ENCODE data around the gene YTHDF2. TPM values are rescaled to one million over a fixed set of nuclear protein-coding genes. Genes with fewer than 3 reads are reported as not detected.
"Not testable (repeated sequence)": the region's sequence is repeated elsewhere in the genome, so short reads cannot be mapped to it uniquely, and the experiment has no call there.

YTHDF2 gene
- total RNA-seq, 1 experiment from 2014 or later, result 97.3 TPM

- no peak for DNase-seq (ENCODE audit: low read depth, low spot score)
- H3K4me1 ChIP-seq (ENCODE audit: control insufficient read depth, insufficient read depth, low read length), result peaks cover 6% of the 10 kb centered on the region
- no peak overlapping the region for H3K27ac ChIP-seq (ENCODE audit: low read length)
- H3K27me3 ChIP-seq (ENCODE audit: control insufficient read depth, insufficient read depth, low read length), result no peaks in the 10 kb centered on the region
- intact Hi-C loops (cut with micrococcal nuclease; ENCODE audit: unreplicated experiment), result no loop called here
- H3K9me3 ChIP-seq (ENCODE audit: control insufficient read depth, insufficient read depth, low read depth, low read length), result no peaks in the 10 kb centered on the region
- CTCF ChIA-PET, result no interaction called here
- no peak for ATAC-seq
- no TSS peak for BruUV-seq (replicated peaks)
- no peak for TF ChIP-seq REST (IDR thresholded peaks at IDR 0.05; ENCODE audit: insufficient read depth in 1 of 2, low read depth in 2 of 2, low read length in 1 of 2)
- no peak for TF ChIP-seq TCF7L2 (IDR thresholded peaks at IDR 0.05; ENCODE audit: low read depth, low read length)
- no peak for TF ChIP-seq POLR2AphosphoS5 (IDR thresholded peaks at IDR 0.05; ENCODE audit: low read depth, low read length)
- no peak for TF ChIP-seq SIN3A (IDR thresholded peaks at IDR 0.05; ENCODE audit: borderline replicate concordance, insufficient read depth, low read depth, low read length)
- TF ChIP-seq, protein P1, sequence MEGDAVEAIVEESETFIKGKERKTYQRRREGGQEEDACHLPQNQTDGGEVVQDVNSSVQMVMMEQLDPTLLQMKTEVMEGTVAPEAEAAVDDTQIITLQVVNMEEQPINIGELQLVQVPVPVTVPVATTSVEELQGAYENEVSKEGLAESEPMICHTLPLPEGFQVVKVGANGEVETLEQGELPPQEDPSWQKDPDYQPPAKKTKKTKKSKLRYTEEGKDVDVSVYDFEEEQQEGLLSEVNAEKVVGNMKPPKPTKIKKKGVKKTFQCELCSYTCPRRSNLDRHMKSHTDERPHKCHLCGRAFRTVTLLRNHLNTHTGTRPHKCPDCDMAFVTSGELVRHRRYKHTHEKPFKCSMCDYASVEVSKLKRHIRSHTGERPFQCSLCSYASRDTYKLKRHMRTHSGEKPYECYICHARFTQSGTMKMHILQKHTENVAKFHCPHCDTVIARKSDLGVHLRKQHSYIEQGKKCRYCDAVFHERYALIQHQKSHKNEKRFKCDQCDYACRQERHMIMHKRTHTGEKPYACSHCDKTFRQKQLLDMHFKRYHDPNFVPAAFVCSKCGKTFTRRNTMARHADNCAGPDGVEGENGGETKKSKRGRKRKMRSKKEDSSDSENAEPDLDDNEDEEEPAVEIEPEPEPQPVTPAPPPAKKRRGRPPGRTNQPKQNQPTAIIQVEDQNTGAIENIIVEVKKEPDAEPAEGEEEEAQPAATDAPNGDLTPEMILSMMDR (IDR thresholded peaks at IDR 0.05), result no peak
- in situ Hi-C loops (cut with HindIII; ENCODE audit: low pct_unique_long_range_greater_than_20kb, low sequenced_read_pairs), result no loop called here
- H3K36me3 ChIP-seq (ENCODE audit: control insufficient read depth, insufficient read depth, low read length), result no peaks in the 10 kb centered on the region
- H3K4me3 ChIP-seq (ENCODE audit: low read depth in 2 of 2, low read length in 2 of 2), result no peak overlapping the region
- POLR2A ChIA-PET, result interaction anchor here (0.5 to 0.7 kb wide), 2 partner anchors 53 to 390 kb away, joined by 3 read pairs; no protein-coding TSS in a partner anchor
These were observed 55.9 kb downstream of the YTHDF2 start for GRCh38 chr1:28792644-28793121.

GRCh38 chr1:28794582-28794981 is 57.8 kb downstream of the YTHDF2 start:
- H3K4me3 ChIP-seq (ENCODE audit: low read depth in 2 of 2, low read length in 2 of 2); H3K27me3 ChIP-seq (ENCODE audit: control insufficient read depth, insufficient read depth, low read length); H3K27ac ChIP-seq (ENCODE audit: low read length); H3K36me3 ChIP-seq (ENCODE audit: control insufficient read depth, insufficient read depth, low read length); POLR2A ChIA-PET; intact Hi-C loops (cut with micrococcal nuclease; ENCODE audit: unreplicated experiment); DNase-seq (ENCODE audit: low read depth, low spot score); CTCF ChIA-PET; in situ Hi-C loops (cut with HindIII; ENCODE audit: low pct_unique_long_range_greater_than_20kb, low sequenced_read_pairs); H3K4me1 ChIP-seq (ENCODE audit: control insufficient read depth, insufficient read depth, low read length); ATAC-seq; H3K9me3 ChIP-seq (ENCODE audit: control insufficient read depth, insufficient read depth, low read depth, low read length); BruUV-seq (replicated peaks): not testable (repeated sequence)

DNA sequence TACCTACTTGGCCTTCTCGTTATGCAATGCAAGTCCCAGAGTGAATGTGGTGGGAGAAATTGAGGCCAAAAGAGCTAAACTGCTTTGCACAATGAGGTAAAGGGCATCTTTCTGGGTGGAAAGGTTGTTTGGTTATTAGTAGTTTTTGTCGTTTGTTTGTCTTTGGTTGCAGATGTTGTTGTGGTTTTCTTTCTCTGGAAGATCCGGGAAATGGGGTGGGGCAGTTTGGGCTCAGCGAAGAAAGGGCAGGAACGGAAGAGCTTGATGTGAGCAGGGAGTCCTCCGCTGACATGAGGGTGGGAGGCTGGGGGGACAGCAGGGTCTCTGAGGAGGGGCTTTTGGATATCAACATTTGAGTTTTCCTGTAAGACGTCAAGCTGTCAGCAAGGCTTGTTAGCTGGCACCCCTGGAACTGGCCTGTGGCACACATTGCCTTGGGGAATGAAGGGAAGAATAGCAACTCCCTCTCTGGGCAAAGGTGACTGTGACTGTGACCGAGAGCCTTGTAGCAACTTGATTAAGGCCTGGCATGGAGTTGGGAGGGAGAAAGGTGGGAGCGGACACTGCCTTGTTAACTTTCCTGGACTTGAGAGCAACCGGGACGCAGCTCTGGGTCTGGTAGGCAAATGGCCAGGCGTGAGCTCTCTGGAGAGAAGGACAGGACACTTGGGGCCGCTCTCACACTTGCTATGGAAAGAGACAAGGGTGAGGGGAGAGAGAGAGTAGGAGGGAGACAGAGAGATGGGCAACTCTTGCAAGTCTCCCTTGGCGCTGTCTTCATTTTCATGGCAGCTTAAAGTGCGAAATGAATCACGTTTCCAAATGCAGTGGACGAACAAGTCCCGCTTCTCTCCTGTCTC is 59.8 kb downstream of the YTHDF2 start:
- Histone ChIP-seq H3K27ac (ENCODE audit: low read length) (no peak overlapping the region), H3K27me3 (ENCODE audit: control insufficient read depth, insufficient read depth, low read length) (no peaks in the 10 kb centered on the region), H3K4me3 (ENCODE audit: low read depth in 2 of 2, low read length in 2 of 2) (no peak overlapping the region), H3K9me3 (ENCODE audit: control insufficient read depth, insufficient read depth, low read depth, low read length) (no peaks in the 10 kb centered on the region), H3K36me3 (ENCODE audit: control insufficient read depth, insufficient read depth, low read length) (no peaks in the 10 kb centered on the region), H3K4me1 (ENCODE audit: control insufficient read depth, insufficient read depth, low read length) (peaks cover 6% of the 10 kb centered on the region)
- intact Hi-C loops (cut with micrococcal nuclease; ENCODE audit: unreplicated experiment), result loop anchor here (5.0 kb wide), 1 partner anchor 51 kb away; no protein-coding TSS in a partner anchor
- ChIA-PET POLR2A (no interaction called here), CTCF (interaction anchor here (0.6 to 1.0 kb wide), 3 partner anchors 11 to 81 kb away, joined by 3 to 8 read pairs (median 4); no protein-coding TSS in a partner anchor)
- TF ChIP-seq, protein P1 (IDR thresholded peaks at IDR 0.05), result no peak
- TF ChIP-seq TCF7L2 (IDR thresholded peaks at IDR 0.05; ENCODE audit: low read depth, low read length) (no peak), SIN3A (IDR thresholded peaks at IDR 0.05; ENCODE audit: borderline replicate concordance, insufficient read depth, low read depth, low read length) (no peak), REST (IDR thresholded peaks at IDR 0.05; ENCODE audit: insufficient read depth in 1 of 2, low read depth in 2 of 2, low read length in 1 of 2) (no peak), POLR2AphosphoS5 (IDR thresholded peaks at IDR 0.05; ENCODE audit: low read depth, low read length) (no peak)
- DNase-seq (ENCODE audit: low read depth, low spot score) (no peak), ATAC-seq (peak; percentile 65; the same call in 1 of the 2 replicates)
- no TSS peak for BruUV-seq (replicated peaks)
- in situ Hi-C loops (cut with HindIII; ENCODE audit: low pct_unique_long_range_greater_than_20kb, low sequenced_read_pairs), result no loop called here

Data from Panc1 (cell line).